HG03045 (cell line): ENCODE measurements around the gene CCIN.

ENCODE experiments used
- ATAC-seq: cut with Tn5 transposase; IDR thresholded peaks from one replicate; pipeline ENCODE4 v1.9.1; 2021; ENCODE audit warnings: mild to moderate bottlenecking, moderate library complexity; ENCODE audit not compliant: unreplicated experiment

The CCIN gene

GRCh38 chr9:36188212-36188611, 19.0 kb downstream of the CCIN start:
- ATAC-seq = no peak

- ATAC-seq = no peak
These were observed 20.8 kb downstream of the CCIN start for GRCh38 chr9:36189976-36190375.

- ATAC-seq = peak; percentile 99
These were observed 21.5 kb downstream of the CCIN start, which contains the start of gene CLTA for GRCh38 chr9:36190388-36191289. CLTA (plus strand) TSS chr9:36190921; CDS start chr9:36191057, 136 bp downstream.

- ATAC-seq = peak; percentile 6
These were observed 22.1 kb downstream of the CCIN start for GRCh38 chr9:36191290-36191645.

- no peak for ATAC-seq
These were observed 22.5 kb downstream of the CCIN start for GRCh38 chr9:36191686-36192085.

GRCh38 chr9:36192196-36192595, 23.0 kb downstream of the CCIN start:
- ATAC-seq = no peak

GRCh38 chr9:36193023-36193422, 23.8 kb downstream of the CCIN start:
- ATAC-seq = no peak

- no peak for ATAC-seq
These were observed 25.3 kb downstream of the CCIN start for GRCh38 chr9:36194326-36195000.

GRCh38 chr9:36204906-36205547, 35.8 kb downstream of the CCIN start:
- no peak for ATAC-seq

- ATAC-seq = no peak
These were observed 37.8 kb downstream of the CCIN start for GRCh38 chr9:36207016-36207415.

- no peak for ATAC-seq
These were observed 38.4 kb downstream of the CCIN start for GRCh38 chr9:36207546-36208012.

- no peak for ATAC-seq
These were observed 39.5 kb downstream of the CCIN start for GRCh38 chr9:36208521-36209253.

GRCh38 chr9:36210722-36211121, 41.5 kb downstream of the CCIN start:
- ATAC-seq = no peak

GRCh38 chr9:36211510-36211909, 42.3 kb downstream of the CCIN start:
- no peak for ATAC-seq

- ATAC-seq = no peak
These were observed 44.2 kb downstream of the CCIN start for GRCh38 chr9:36213387-36213786.

- no peak for ATAC-seq
These were observed 44.8 kb downstream of the CCIN start for GRCh38 chr9:36213989-36214388.

GRCh38 chr9:36214571-36214970, 45.4 kb downstream of the CCIN start:
- ATAC-seq = no peak

- no peak for ATAC-seq
These were observed 48.2 kb downstream of the CCIN start for GRCh38 chr9:36217256-36217968.

GRCh38 chr9:36218011-36218410, 48.8 kb downstream of the CCIN start:
- ATAC-seq = no peak

GRCh38 chr9:36218411-36218901, 49.3 kb downstream of the CCIN start:
- no peak for ATAC-seq
